Measurements from ENCODE around the gene ELAVL1.

GRCh38 chr19:7932930-7933300 is 72.5 kb downstream of the ELAVL1 start:
- TF ChIP-seq CTCF (IDR thresholded peaks at IDR 0.05; ENCODE audit: insufficient read depth, low read depth, low read length) = no peak
- no peak for TF ChIP-seq EZH2 (IDR thresholded peaks at IDR 0.05; ENCODE audit: insufficient read depth, low read length)
